HG03439 (cell line): Measurements from ENCODE around the gene COL15A1.

ENCODE experiments used
- ATAC-seq: cut with Tn5 transposase; IDR thresholded peaks from one replicate; pipeline ENCODE4 v1.9.1; 2021; ENCODE audit warnings: mild to moderate bottlenecking, moderate library complexity; ENCODE audit not compliant: unreplicated experiment

Gene COL15A1

GRCh38 chr9:99030610-99031109, 87.0 kb downstream of the COL15A1 start:
- no peak for ATAC-seq

- no peak for ATAC-seq
Observed at GRCh38 chr9:99031319-99031718, 87.6 kb downstream of the COL15A1 start.

GRCh38 chr9:99031994-99032393, 88.3 kb downstream of the COL15A1 start:
- no peak for ATAC-seq

- ATAC-seq = no peak
Observed at GRCh38 chr9:99034149-99034548, 90.4 kb downstream of the COL15A1 start.

GRCh38 chr9:99035313-99035712, 91.6 kb downstream of the COL15A1 start:
- ATAC-seq = no peak

GRCh38 chr9:99037769-99038483, 94.2 kb downstream of the COL15A1 start:
- ATAC-seq = no peak

- ATAC-seq = no peak
Observed at GRCh38 chr9:99038484-99038820, 94.7 kb downstream of the COL15A1 start.

GRCh38 chr9:99039505-99040182, 95.9 kb downstream of the COL15A1 start:
- no peak for ATAC-seq

- no peak for ATAC-seq
Observed at GRCh38 chr9:99040251-99040900, 96.7 kb downstream of the COL15A1 start.

GRCh38 chr9:99040911-99041582, 97.3 kb downstream of the COL15A1 start:
- no peak for ATAC-seq

- ATAC-seq = no peak
Observed at GRCh38 chr9:99041618-99042017, 97.9 kb downstream of the COL15A1 start.

- no peak for ATAC-seq
Observed at GRCh38 chr9:99042620-99043019, 98.9 kb downstream of the COL15A1 start.

GRCh38 chr9:99044827-99045226, 101.1 kb downstream of the COL15A1 start:
- no peak for ATAC-seq

GRCh38 chr9:99046068-99046467, 102.4 kb downstream of the COL15A1 start:
- no peak for ATAC-seq

- ATAC-seq = no peak
Observed at GRCh38 chr9:99046542-99047071, 102.9 kb downstream of the COL15A1 start.

- no peak for ATAC-seq
Observed at GRCh38 chr9:99049228-99049627, 105.5 kb downstream of the COL15A1 start.

- no peak for ATAC-seq
Observed at GRCh38 chr9:99049641-99050040, 105.9 kb downstream of the COL15A1 start.

GRCh38 chr9:99050292-99050911, 106.7 kb downstream of the COL15A1 start:
- ATAC-seq = no peak

GRCh38 chr9:99050924-99051323, 107.2 kb downstream of the COL15A1 start:
- ATAC-seq = no peak

- no peak for ATAC-seq
Observed at GRCh38 chr9:99051406-99051805, 107.7 kb downstream of the COL15A1 start.

GRCh38 chr9:99051851-99052250, 108.1 kb downstream of the COL15A1 start:
- no peak for ATAC-seq
